GM18868 (cell line): ENCODE results near the gene SAT1.

Experiments used
- ATAC-seq: cut with Tn5 transposase; IDR thresholded peaks from one replicate; pipeline ENCODE4 v1.9.1; 2021; ENCODE audit warnings: mild to moderate bottlenecking, moderate library complexity; ENCODE audit not compliant: unreplicated experiment

The SAT1 gene

GRCh38 chrX:23804578-23804977 is 21.6 kb downstream of the SAT1 start:
- ATAC-seq, result no peak

GRCh38 chrX:23805389-23805788 is 22.4 kb downstream of the SAT1 start:
- ATAC-seq, result no peak

GRCh38 chrX:23810279-23810678 is 27.3 kb downstream of the SAT1 start:
- no peak for ATAC-seq

GRCh38 chrX:23811108-23811651 is 28.2 kb downstream of the SAT1 start:
- no peak for ATAC-seq

DNA sequence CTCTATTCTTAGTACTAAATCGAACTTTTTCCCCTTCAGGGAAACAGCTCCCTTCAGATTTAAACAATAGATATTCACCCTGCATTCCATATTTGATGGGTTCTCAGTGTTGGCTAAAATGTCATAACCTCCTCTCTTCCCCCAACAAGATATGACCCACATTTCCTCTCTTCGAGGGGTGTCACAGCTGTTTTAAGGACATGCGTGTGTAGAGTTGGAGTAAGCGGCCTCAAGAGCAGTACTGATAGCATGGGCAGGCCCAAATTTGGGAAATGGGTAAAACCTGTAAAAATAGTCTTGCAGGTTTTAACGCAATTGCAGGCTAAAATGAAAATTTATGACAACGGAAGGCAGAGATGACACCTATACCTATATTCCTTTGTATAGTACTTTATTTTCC is 28.7 kb downstream of the SAT1 start:
- no peak for ATAC-seq

DNA sequence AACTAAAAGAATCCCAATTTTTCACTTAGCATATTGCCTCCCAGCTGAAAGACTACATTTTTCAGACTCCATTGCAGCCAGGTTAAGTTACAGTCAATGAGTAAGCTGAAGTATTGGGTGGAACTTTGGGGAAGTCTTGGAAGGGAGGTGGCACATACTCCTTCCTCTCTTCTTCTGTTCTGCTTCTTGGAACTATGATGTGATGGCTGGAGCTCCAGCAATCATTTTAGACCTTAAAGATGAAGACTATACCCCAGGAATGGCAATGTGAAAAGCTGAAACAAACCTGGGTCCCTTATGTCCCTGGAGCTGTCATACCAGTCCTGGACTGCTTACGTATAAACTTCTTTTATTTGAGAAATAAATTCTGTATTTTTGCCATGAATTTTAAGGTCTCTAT is 30.8 kb downstream of the SAT1 start:
- no peak for ATAC-seq

GRCh38 chrX:23815376-23815775 is 32.4 kb downstream of the SAT1 start:
- ATAC-seq, result no peak

DNA sequence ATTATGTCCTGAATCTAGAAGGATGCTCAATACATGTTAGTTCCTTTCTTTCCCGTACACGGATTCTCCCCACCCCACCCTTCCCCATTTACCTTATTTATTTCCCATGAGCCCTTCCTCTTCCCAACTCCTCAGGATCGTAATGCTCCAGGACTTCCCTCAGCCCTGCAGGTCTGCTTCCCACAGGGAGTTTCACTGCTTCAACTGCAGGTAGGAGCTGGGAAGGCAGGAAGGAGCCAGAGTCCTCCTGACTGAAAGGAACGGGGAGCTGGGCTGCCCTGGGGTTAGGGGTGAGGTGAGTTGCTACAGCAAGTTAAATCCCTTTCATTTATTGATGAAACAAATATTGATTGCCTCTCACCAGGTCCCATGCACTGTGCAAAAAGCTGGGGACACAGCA is 33.2 kb downstream of the SAT1 start:
- ATAC-seq, result no peak

DNA sequence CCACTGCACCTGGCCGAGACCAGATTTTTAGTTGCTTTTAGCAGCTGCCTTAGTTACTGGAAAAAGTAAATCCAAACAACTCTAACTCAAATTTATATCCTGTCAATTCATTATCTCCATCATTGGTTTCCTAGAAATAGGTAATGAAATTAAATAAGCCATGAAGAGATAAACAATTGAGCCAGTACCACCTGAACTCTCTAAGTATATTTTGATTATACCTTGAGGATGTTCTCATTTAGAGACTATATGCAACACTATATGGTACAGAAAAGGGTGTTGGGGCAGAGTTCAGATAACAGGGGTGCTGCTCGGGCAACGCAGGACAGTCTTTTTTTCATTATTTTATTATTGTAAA is 35.0 kb downstream of the SAT1 start:
- no peak for ATAC-seq

DNA sequence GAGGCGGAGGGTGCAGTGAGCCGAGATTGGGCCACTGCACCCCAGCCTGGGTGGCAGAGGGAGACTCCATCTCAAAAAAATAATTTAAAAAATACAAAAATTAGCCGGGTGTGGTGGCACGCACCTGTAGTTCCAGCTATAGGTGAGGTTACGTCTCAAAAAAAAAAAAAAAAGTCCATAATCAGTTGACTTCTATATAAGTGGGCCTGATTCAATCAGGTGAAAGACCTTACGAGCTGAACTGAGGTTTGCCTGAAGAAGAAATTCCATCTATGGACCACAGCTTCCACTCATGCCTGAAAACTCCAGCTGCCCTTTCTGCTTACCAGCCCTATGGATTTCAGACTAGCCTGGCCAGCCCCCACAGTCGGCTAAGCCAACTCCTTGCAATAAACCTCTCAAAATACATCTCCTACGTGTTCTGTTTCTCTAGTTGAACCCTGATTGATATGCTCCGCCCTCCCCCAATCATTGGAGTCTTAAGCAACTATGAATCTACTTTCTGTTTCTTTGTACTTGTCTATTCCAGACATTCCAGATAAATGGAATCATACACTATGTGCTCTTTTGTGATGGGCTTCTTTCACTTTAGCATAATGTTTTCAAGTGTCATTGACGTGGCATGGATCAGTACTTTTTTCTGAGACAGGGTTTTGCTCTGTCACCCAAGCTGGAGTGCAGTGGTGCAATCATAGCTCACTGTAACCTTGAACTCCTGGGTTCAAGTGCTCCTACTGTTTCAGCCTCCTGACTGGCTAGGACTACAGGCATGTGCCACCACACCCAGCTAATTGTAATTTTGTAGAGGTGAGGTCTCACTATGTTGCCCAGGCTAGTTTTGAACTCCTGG is 36.6 kb downstream of the SAT1 start:
- no peak for ATAC-seq

- ATAC-seq, result no peak
Measured at GRCh38 chrX:23820235-23820782, 37.3 kb downstream of the SAT1 start.

DNA sequence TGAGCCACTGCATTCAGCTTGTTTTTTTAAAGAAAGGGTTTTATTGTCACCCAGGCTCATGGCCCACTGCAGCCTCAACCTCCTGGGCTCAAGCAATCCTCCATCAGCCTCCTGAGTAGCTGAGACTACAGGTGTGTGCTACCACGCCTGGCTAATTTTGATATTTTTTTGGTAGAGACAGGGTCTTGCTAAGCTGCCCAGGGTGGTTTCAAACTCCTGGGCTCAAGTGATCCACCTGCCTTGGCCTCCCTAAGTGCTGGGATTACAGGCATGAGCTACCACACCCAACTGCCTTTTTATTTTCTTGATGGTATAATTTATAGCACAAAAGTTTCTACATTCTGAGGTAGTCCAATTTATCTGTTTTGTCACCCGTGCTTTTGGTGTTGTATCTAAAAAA is 38.9 kb downstream of the SAT1 start:
- no peak for ATAC-seq

DNA sequence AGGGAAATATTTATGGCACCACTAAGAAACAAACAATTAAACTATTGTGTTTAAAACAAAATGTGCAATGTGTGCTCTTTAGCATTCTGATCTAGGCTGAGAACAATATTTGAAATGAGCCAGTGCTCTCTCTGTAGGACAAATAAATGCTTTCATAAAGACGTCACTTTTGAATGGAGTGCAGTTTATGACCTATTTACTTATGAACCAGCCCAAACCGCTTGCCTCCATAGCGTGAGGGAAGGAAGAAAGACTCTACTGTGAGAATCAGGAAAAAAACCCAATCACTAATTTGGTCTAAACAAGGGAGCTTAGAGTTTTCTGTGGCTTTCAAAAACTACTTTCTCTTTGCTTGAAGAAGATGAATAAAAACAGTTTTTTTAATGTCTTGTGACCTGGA is 39.4 kb downstream of the SAT1 start:
- no peak for ATAC-seq

GRCh38 chrX:23822841-23823240 is 39.9 kb downstream of the SAT1 start:
- ATAC-seq, result no peak

DNA sequence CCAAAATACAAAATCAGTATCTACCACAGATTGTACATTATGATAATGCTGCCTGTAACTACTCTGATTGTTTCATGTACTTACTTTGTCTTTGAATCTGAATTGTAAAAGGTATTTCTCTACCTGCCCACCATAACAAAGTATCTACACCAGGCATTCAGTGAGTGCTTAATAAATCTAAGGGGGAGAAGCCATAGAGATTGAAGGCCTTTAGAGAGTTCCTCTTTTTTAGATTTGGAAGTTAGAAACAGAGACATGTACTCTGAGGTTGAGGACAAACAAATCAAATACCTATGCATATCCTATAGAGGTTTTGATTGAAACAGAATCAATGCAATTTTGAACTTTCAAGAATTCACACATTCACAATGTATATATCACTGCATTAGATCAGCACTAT is 42.7 kb downstream of the SAT1 start:
- ATAC-seq, result no peak

DNA sequence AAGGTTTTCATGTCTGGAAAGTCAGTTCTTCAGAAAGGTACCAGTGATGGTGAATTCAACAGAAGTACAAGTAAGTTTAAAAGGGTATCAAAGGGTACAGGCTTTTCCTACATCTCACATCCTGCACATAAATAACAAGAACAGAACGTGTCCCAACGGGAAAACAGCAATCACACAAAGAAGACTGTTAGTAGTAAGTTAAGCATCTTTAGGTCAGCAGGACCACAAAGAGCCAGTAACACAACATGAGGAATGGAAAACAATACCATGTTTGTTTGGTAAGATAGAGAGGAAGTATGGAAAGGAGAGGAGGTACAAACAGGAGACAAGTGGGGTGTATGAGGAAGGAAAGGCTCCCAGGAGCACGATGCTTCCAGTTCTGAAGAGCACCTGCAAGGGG is 43.2 kb downstream of the SAT1 start:
- no peak for ATAC-seq

DNA sequence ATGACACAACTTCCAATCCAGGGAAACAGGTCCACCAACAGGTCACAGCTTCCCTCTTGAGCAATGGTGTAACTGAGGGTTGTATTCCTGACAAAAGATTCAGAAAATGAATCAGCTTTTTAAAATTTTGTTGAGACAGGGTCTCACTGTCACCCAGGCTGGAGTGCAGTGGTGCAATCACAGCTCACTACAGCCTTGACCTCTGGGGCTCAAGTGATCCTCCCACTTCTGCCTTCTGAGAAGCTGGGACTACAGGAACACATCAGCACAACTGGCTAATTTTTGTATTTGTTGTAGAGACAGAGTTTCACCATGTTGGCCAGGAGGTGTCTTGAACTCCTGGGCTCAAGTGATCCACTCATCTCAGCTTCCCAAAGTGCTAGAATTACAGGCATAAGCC is 43.7 kb downstream of the SAT1 start:
- ATAC-seq, result no peak

DNA sequence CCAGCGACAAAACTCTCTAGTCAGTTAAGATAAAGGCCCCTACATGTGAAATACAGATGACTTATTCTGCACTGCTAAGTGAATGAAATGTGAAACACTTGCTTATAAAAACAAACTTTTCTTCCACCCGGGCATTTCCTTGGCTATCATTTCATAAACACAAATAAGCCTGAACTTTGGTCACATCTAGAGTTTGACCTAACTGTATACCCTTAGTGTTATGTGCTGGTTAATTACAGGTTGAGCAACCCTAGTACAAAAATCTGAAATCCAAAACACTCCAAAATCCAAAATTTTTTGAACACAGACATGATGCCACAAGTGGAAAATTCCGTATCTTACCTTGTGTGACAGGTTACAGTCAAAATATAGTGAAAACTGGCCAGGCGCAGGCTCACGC is 45.9 kb downstream of the SAT1 start:
- no peak for ATAC-seq

- no peak for ATAC-seq
Measured at GRCh38 chrX:23832721-23833120, 49.7 kb downstream of the SAT1 start.
